Stomach (tissue), 4 donors: Measurements from ENCODE around the gene TAF1A.

Experiments used
- CTCF ChIP-seq, 7 experiments: fragments of 450-650 bp in 4 of 7; fragments of 200-600 bp in 3 of 7; sonication (generic) in 3 of 7; IDR thresholded peaks; one replicate each; pipeline ENCODE4 v1.5.1; 2016 to 2019; ENCODE audit warnings: antibody characterized with exemption in 7 of 7, control low read depth in 2 of 7, mild to moderate bottlenecking in 1 of 7
- EP300 ChIP-seq: sonication (generic); formaldehyde crosslinking; IDR thresholded peaks from one replicate; pipeline ENCODE4 v1.6.1; 2017; ENCODE audit warnings: antibody characterized with exemption
- POLR2A ChIP-seq, 4 donors: fragments of 450-650 bp; IDR thresholded peaks; one replicate each; pipeline ENCODE4 v1.6.1; 2016; ENCODE audit warnings: antibody characterized with exemption in 4 of 4, control low read depth in 2 of 4, mild to moderate bottlenecking in 1 of 4, moderate library complexity in 1 of 4

GRCh38 chr1:222631611-222632208, 42.0 kb upstream of the TAF1A start:
- TF ChIP-seq CTCF (IDR thresholded peaks at IDR 0.05) (no peak), EP300 (no peak), POLR2A (IDR thresholded peaks at IDR 0.05) (no peak)
